Stimulated activated CD4-positive, alpha-beta T cell treated with anti-CD3 and anti-CD28 coated beads, Interleukin-2, amount 100 ng/mL, for 48 hours (primary cell): Measurements from ENCODE around the gene TACSTD2.
A peak's percentile ranks its signal among the peaks of the same experiment; 100 is the strongest.
"Not testable (repeated sequence)": the region's sequence is repeated elsewhere in the genome, so short reads cannot be mapped to it uniquely, and the experiment has no call there.

ENCODE experiments used
- DNase-seq, 2 donors: peaks; one replicate each; pipeline ENCODE4 v3.0.0-alpha.2; 2020

Gene TACSTD2

GRCh38 chr1:58555393-58555792, 21.7 kb downstream of the TACSTD2 start:
- no peak for DNase-seq

GRCh38 chr1:58551186-58552140, 25.6 kb downstream of the TACSTD2 start:
- no peak for DNase-seq

DNA sequence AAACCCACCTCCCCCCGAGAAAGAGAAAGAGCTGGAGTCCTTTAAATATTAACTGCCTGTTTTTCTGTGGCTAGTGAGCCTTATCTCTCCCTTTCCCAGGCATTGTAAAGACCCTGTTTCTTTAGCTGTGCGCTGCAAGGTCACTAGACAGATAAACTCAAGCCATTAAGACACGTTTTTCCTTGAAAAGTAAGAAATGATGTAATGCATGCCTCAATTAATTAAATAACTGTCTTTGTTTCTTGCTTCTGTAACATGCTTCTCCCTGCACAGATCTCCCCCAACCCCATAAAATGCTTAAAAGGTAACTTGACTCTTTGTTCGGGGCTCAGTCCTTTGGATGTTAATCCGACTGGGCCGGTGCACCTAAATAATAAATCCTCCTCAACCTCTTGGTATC, 27.8 kb downstream of the TACSTD2 start:
- not testable (repeated sequence) for DNase-seq

GRCh38 chr1:58548371-58548770, 28.7 kb downstream of the TACSTD2 start:
- no peak for DNase-seq

GRCh38 chr1:58546520-58547308, 30.3 kb downstream of the TACSTD2 start, which contains the start of gene OMA1:
Gene OMA1 (minus strand): TSS chr1:58546726. CDS start chr1:58539294, 7,432 bp downstream.
- peak; percentile 96 to 98 for DNase-seq

DNA sequence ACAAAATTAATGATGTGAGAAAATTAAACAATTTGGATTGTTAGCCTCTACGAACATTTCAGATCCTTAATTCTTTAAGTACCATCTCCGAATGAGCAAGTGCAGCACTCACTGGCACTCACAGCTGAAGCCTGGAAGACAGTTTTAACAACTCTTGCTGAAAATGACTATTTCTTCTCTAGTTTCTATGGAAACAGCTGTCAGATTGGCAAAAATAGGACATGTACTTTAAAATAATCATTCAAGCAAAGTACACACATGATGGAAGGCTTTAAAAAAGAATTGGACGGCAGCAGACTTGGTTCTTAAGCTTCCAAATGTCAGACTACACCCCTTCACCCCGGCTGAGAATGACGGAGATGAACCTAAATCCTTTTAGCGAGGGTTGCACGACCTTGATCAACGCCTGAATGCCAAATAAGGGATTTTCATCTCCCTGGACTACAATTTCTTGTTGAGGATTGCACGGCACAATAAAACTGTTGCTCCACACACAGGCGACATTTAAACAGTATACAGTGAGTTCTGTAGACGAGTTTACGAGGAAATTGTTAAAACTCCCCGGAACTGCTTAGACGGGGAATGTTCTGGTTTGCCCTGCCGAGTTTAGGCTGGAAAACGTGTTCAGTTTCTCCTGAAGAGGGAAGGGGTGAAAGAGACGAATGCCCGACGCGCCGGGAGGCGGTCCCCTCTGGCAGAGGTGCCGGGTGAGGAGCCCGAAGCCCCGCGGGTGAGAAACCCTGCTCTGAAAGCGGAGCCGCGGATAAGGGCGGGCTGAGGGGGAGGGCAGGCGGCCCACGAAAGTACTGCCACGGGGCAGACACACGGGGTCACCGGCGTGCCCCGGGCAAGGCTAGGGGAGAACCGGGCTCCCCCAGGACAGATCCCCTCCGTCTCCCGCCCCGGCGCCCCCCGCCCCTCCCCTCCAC, 31.2 kb downstream of the TACSTD2 start:
- peak; percentile 57 for DNase-seq

- no peak for DNase-seq
Measured at GRCh38 chr1:58543260-58543659, 33.8 kb downstream of the TACSTD2 start.

DNA sequence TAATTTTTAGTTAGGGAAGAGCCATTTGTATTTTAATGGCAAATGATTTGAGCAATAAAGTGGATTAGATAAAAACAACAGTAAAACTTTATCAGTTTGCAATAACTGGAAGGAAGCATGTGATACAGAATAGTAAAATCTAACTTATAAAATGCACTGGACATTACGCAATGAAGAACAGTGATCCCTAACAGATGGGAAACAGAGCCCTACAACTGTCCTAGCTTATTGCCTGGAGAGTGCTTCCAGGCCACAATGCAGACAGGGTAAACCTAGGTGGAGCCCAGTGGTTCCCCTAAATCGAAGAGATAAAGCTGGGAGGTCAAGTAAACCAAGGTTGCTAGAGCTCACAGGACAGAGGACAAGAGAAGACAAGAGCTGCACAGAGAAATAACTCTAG, 37.5 kb downstream of the TACSTD2 start:
- DNase-seq: no peak

GRCh38 chr1:58538821-58539220, 38.2 kb downstream of the TACSTD2 start:
- no peak for DNase-seq

GRCh38 chr1:58531842-58532241, 45.2 kb downstream of the TACSTD2 start:
- not testable (repeated sequence) for DNase-seq

DNA sequence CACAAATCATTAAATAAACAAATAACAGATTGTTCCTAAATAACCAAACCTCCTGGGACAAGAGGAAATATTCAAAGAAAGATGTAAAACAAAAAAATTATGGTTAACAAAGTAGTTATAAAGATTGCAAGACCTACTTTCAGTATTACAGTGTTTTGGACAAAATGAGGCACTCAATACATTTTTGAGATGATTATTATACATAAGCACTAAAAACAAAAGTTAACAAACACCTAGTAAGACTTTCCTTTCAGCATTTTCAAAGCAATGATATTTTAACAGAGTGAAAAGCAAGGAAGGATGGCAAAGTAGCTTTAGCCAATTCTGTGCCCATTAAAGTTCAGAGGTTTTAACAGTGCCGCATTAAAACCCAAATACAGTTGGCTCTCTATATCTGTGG, 47.8 kb downstream of the TACSTD2 start:
- DNase-seq: no peak

DNA sequence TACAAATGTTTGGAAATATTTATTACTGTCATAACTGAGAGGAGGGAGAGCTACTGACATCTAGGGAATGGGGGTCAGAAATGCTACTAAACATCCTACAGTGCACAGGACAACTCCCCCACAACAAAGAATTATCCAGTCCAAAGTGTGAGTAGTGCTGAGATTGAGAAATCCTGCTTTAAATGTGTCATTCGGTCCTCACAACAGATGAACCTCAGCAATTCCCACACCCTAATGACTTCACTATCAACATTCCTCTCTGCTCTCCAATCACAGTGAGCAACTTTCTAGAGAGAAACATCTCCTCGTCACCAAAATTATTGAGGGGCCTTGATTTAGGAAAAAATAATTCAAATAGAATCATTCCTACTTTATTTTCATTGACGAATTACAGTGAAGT, 48.5 kb downstream of the TACSTD2 start:
- DNase-seq: no peak
